Type B pancreatic cell (in vitro differentiated cells): ENCODE measurements around the gene MGAT5. TPM values are rescaled to one million over a fixed set of nuclear protein-coding genes. Genes with fewer than 3 reads are reported as not detected.

Experiments
- DNase-seq: peaks from one replicate; pipeline ENCODE4 v3.0.0; 2021; ENCODE audit warnings: mixed read lengths; ENCODE audit not compliant: unreplicated experiment; ENCODE audit errors: extremely low spot score
- H3K27ac Mint-ChIP-seq: 2 replicates; pipeline ENCODE4 v1.8.0; 2021; ENCODE audit warnings: mild to moderate bottlenecking, mixed read lengths
- H3K27me3 Mint-ChIP-seq: 2 replicates; pipeline ENCODE4 v1.8.0; 2021; ENCODE audit warnings: mixed read lengths
- H3K36me3 Mint-ChIP-seq: 2 replicates; pipeline ENCODE4 v1.8.0; 2021; ENCODE audit warnings: mixed read lengths
- H3K4me1 Mint-ChIP-seq: one replicate; pipeline ENCODE4 v1.8.0; 2021; ENCODE audit warnings: mixed read lengths; ENCODE audit not compliant: unreplicated experiment
- H3K4me3 Mint-ChIP-seq: 2 replicates; pipeline ENCODE4 v1.8.0; 2021; ENCODE audit warnings: mild to moderate bottlenecking, mixed read lengths
- H3K9me3 Mint-ChIP-seq: 2 replicates; pipeline ENCODE4 v1.8.0; 2021; ENCODE audit warnings: mixed read lengths
- total RNA-seq: library from RNA; stranded (reverse); gene quantifications from 2 replicates; pipeline ENCODE4 v1.2.1, GENCODE V29; 2021; ENCODE audit warnings: low replicate concordance
- TF ChIP-seq, protein P1 (sequence below): fragments of 200-600 bp; sonication (generic); conservative IDR thresholded peaks from 2 replicates; pipeline ENCODE4 v1.5.0; 2021; ENCODE audit warnings: antibody characterized with exemption, mild to moderate bottlenecking

The MGAT5 gene
- total RNA-seq, 1 donor from 2014 or later, result 37.2 TPM

DNA sequence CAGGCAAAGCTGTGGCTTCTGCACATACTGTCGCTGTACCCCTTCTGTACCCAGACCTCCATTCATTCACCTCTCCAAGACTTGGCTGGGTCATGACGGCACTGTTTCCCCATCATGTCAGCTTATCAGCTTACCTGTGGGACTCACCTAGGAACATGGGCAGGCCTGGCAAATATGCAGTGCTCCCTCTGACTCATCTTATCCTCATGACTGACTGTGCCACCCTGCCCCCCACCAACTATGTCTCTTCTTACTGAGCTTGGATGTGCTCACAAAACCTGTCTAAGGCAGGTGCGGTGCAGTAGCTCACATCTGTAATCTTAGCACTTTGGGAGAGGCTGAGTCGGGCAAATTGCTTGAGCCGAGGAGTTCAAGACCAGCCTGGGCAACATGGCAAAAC, 152.4 kb downstream of the MGAT5 start:
- Mint-ChIP-seq H3K9me3 (no peaks in the 10 kb centered on the region), H3K4me1 (peaks cover 20% of the 10 kb centered on the region), H3K4me3 (no peak overlapping the region), H3K27me3 (no peaks in the 10 kb centered on the region), H3K36me3 (peaks cover 11% of the 10 kb centered on the region), H3K27ac (no peak overlapping the region)
- TF ChIP-seq, protein P1, sequence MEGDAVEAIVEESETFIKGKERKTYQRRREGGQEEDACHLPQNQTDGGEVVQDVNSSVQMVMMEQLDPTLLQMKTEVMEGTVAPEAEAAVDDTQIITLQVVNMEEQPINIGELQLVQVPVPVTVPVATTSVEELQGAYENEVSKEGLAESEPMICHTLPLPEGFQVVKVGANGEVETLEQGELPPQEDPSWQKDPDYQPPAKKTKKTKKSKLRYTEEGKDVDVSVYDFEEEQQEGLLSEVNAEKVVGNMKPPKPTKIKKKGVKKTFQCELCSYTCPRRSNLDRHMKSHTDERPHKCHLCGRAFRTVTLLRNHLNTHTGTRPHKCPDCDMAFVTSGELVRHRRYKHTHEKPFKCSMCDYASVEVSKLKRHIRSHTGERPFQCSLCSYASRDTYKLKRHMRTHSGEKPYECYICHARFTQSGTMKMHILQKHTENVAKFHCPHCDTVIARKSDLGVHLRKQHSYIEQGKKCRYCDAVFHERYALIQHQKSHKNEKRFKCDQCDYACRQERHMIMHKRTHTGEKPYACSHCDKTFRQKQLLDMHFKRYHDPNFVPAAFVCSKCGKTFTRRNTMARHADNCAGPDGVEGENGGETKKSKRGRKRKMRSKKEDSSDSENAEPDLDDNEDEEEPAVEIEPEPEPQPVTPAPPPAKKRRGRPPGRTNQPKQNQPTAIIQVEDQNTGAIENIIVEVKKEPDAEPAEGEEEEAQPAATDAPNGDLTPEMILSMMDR, result no peak
- no peak for DNase-seq

DNA sequence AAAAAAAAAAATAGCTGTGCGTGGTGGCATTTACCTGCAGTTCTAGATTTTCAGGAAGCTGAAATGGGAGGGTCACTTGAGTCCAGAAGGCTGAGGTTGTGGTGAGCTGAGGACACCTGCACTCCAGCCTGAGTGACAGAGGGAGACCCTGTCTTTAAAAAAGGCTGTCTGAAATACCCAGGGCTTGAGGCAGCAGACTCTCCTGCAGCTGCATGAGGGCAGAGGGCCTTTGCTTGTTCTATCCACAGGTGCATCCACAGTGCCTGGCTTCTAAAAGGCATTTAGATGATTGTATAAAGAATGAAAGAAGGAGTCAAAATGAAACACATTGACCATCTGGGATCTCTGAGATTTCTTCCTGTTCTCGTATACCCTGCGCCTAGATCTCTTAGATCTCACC, 152.9 kb downstream of the MGAT5 start:
- Mint-ChIP-seq H3K27ac (no peak overlapping the region), H3K9me3 (no peaks in the 10 kb centered on the region), H3K27me3 (no peaks in the 10 kb centered on the region), H3K36me3 (peaks cover 11% of the 10 kb centered on the region), H3K4me1 (peaks cover 20% of the 10 kb centered on the region), H3K4me3 (no peak overlapping the region)
- DNase-seq, result no peak
- TF ChIP-seq, protein P1, result no peak

DNA sequence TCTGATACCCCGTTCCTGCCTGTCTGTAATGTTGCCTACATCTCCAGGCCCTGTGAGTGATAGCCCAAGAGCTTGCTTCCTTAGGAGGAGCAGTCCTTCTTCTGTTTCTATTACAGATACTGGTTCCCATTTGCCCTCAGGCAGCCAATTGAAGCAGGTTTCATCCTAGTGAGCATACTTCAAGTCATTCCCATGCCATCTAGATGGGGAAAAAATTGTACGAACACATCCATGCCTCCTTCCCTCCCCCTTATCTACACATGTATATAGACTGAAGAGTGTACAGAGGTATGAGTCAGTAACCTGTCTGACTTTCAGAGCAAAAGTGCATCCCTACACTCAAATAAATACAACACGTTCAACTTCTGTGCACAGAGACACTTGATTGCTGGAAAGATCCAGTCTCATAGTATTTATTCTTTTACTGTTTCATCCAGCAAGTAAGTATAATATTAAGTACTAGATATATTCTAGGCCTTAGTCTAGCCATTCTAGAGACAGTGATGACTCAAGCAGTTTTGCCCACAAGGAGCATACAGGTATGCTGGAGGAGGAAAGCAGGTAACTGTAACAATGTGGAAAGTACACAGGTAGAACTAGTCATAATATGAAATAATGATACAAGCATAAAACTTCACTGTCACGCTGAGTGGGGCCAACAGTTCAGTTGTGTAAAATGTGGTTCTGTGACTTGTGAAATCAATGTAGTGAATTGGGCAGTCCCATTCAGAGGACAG, 153.4 kb downstream of the MGAT5 start:
- TF ChIP-seq, protein P1, result no peak
- no peak for DNase-seq
- Mint-ChIP-seq H3K27me3 (no peaks in the 10 kb centered on the region), H3K9me3 (no peaks in the 10 kb centered on the region), H3K36me3 (peaks cover 11% of the 10 kb centered on the region), H3K4me3 (no peak overlapping the region), H3K27ac (no peak overlapping the region), H3K4me1 (peaks cover 22% of the 10 kb centered on the region)

DNA sequence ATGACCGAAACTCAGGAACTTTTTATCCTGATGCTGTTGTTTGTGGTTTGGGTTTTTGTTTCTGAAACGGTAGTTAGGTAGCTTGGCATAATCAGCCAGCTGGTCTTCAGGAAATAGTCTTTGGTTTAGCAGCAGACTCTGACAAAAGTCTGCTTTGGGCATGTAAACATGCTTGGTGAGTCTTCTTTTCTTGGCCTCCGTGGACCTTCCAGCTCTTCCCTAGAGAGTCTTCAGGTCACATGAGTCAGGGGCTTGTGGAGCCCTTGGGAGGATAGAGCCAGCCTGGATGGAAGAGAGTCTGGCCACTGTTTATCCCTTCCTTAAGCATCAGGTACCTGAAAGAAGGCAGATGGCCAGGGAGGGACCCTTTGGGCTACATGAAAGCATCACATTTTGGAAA, 154.5 kb downstream of the MGAT5 start:
- DNase-seq, result no peak
- Mint-ChIP-seq H3K4me3 (no peak overlapping the region), H3K4me1 (peaks cover 17% of the 10 kb centered on the region), H3K9me3 (no peaks in the 10 kb centered on the region), H3K27me3 (no peaks in the 10 kb centered on the region), H3K36me3 (peaks cover 9% of the 10 kb centered on the region), H3K27ac (no peak overlapping the region)
- TF ChIP-seq, protein P1, result no peak

DNA sequence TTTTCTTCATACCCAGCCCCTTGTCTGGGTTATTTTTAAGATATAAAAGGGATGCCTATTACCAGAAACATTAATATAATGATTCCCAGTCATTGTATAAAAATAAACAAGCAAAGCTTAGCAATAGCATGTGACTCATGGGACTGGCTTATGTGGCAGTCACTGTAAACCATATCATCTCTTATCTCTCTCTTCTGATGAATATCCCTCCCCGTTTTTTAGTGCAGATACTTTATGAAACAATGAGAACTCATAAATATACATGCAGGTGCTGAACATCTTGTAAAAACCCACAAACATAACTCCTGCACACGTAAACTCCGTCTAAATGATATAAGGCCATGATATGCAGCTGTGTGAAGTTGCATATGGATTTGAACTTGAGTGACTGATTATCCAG, 154.9 kb downstream of the MGAT5 start:
- no peak overlapping the region for H3K27ac Mint-ChIP-seq
- no peaks in the 10 kb centered on the region for H3K9me3 Mint-ChIP-seq
- peaks cover 17% of the 10 kb centered on the region for H3K4me1 Mint-ChIP-seq
- H3K36me3 Mint-ChIP-seq, result peaks cover 5% of the 10 kb centered on the region
- H3K27me3 Mint-ChIP-seq, result no peaks in the 10 kb centered on the region
- H3K4me3 Mint-ChIP-seq, result no peak overlapping the region
- TF ChIP-seq, protein P1, result no peak
- DNase-seq, result no peak
